HepG2 (cell line): ENCODE data around the gene COMMD7. TPM values are rescaled to one million over a fixed set of nuclear protein-coding genes. Genes with fewer than 3 reads are reported as not detected.
A peak's percentile ranks its signal among the peaks of the same experiment; 100 is the strongest.

Experiments used
- ATAC-seq: fragments of 200-7000 bp; cut with Tn5 transposase; 3 replicates; pipeline ENCODE4 v1.9.1; 2020; ENCODE audit warnings: mild to moderate bottlenecking, moderate library complexity
- BruUV-seq: library from RNA; stranded (reverse); fragments of 400-500 nt; replicated peaks from 2 replicates; lab custom pipeline; 2021; lab: Mats Ljungman, UMichigan
- CTCF ChIA-PET: fragments of 300-600 bp; formaldehyde crosslinking; extraction: SDS; loops from one replicate; lab custom pipeline; 2021; ENCODE audit warnings: low total read pairs, inconsistent platforms, low intra/inter-chr PET ratio; lab: Yijun Ruan, JAX
- POLR2A ChIA-PET: fragments of 350-600 bp; sonication (Branson Sonifier 250); formaldehyde crosslinking; loops from one replicate; lab custom pipeline; 2020; ENCODE audit warnings: antibody characterized with exemption, inconsistent platforms; lab: Yijun Ruan, JAX
- DNase-seq: peaks from one replicate; pipeline ENCODE4 v3.0.0-alpha.2; 2015; ENCODE audit warnings: low spot score
- FAIRE-seq: peaks from 3 replicates; lab custom pipeline; 2011; peaks lifted over from hg19 to GRCh38; lab: Jason Lieb, UNC
- H2AFZ ChIP-seq: one replicate; pipeline ENCODE4 v1.6.1; 2011; ENCODE audit warnings: low read length, inconsistent platforms
- H3K27ac ChIP-seq: fragments of 300-600 bp; 3 replicates; pipeline ENCODE4 v1.8.0; 2011; ENCODE audit warnings: mixed run types, mild to moderate bottlenecking, mixed read lengths, low read length, inconsistent platforms; ENCODE audit not compliant: insufficient read depth; ENCODE audit errors: extremely low read length
- H3K27me3 ChIP-seq, 2 experiments: fragments of 200-600 bp in 1 of 2; 2 replicates in 1 of 2; 3 replicates in 1 of 2; pipeline versions ENCODE4 v1.6.0 to v1.8.0; 2011; ENCODE audit warnings: low read length in 2 of 2, mild to moderate bottlenecking in 2 of 2, moderate library complexity in 2 of 2, inconsistent platforms in 1 of 2; ENCODE audit not compliant: insufficient read depth in 2 of 2, control insufficient read depth in 1 of 2
- H3K36me3 ChIP-seq, 2 experiments: fragments of 200-600 bp in 1 of 2; replicated peaks in 1 of 2; 2 replicates in 1 of 2; 3 replicates in 1 of 2; pipeline versions ENCODE4 v1.5.1 to v1.8.0; 2011; ENCODE audit warnings: low read length in 2 of 2, inconsistent platforms in 1 of 2; ENCODE audit not compliant: insufficient read depth in 2 of 2, control insufficient read depth in 1 of 2
- H3K4me1 ChIP-seq: 2 replicates; pipeline ENCODE4 v1.5.1; 2012; ENCODE audit warnings: low read length, inconsistent platforms; ENCODE audit not compliant: insufficient read depth
- H3K4me2 ChIP-seq: 2 replicates; pipeline ENCODE4 v1.6.0; 2011; ENCODE audit warnings: low read depth, low read length, inconsistent platforms
- H3K4me3 ChIP-seq, 3 experiments: fragments of 200-600 bp in 1 of 3; sonication (generic), shearing (Covaris generic) in 1 of 3; replicated peaks in 1 of 3; 2 replicates each; pipeline ENCODE4 v1.5.1; 2011 to 2016; ENCODE audit warnings: low read length in 3 of 3, inconsistent platforms in 2 of 3, low read depth in 2 of 3, mild to moderate bottlenecking in 2 of 3, control low read depth in 1 of 3, mixed read lengths in 1 of 3; ENCODE audit not compliant: insufficient read depth in 1 of 3
- H3K79me2 ChIP-seq: one replicate; pipeline ENCODE4 v1.6.1; 2011; ENCODE audit warnings: low read length, inconsistent platforms; ENCODE audit not compliant: insufficient read depth
- H3K9ac ChIP-seq: 2 replicates; pipeline ENCODE4 v1.6.0; 2011; ENCODE audit warnings: mild to moderate bottlenecking, low read depth, low read length, inconsistent platforms; ENCODE audit not compliant: insufficient read depth
- H3K9me3 ChIP-seq: 2 replicates; pipeline ENCODE4 v1.5.1; 2012; ENCODE audit warnings: mild to moderate bottlenecking, low read length
- H4K20me1 ChIP-seq: 2 replicates; pipeline ENCODE4 v1.6.0; 2011; ENCODE audit warnings: inconsistent platforms, mild to moderate bottlenecking, low read length, moderate library complexity; ENCODE audit not compliant: insufficient read depth
- CCDC6 ChIP-seq: sonication (generic); formaldehyde crosslinking; IDR thresholded peaks from 2 replicates; pipeline ENCODE4 v1.8.1; 2022; ENCODE audit warnings: mild to moderate bottlenecking, missing genetic modification reagents, moderate library complexity
- EP300 ChIP-seq, 3 experiments: sonication (generic) in 1 of 3; formaldehyde crosslinking in 1 of 3; IDR thresholded peaks; 2 replicates each; pipeline versions ENCODE4 v1.5.1 to v1.6.1; 2011 to 2020; ENCODE audit warnings: low read depth in 2 of 3, low read length in 2 of 3, borderline replicate concordance in 1 of 3, improper control_type of control experiment in 1 of 3, mild to moderate bottlenecking in 1 of 3, missing genetic modification reagents in 1 of 3, moderate library complexity in 1 of 3
- MAFF ChIP-seq: IDR thresholded peaks from 2 replicates; pipeline ENCODE4 v1.6.1; 2011; ENCODE audit warnings: low read depth, low read length, improper control_type of control experiment
- MAFG ChIP-seq: sonication (generic); formaldehyde crosslinking; IDR thresholded peaks from 2 replicates; pipeline ENCODE4 v1.5.1; 2020; ENCODE audit warnings: mild to moderate bottlenecking, missing genetic modification reagents
- MAFK ChIP-seq, 2 experiments: IDR thresholded peaks in 1 of 2; conservative IDR thresholded peaks in 1 of 2; 2 replicates each; pipeline ENCODE4 v1.6.1; 2011; ENCODE audit warnings: improper control_type of control experiment in 2 of 2, low read length in 2 of 2
- NFE2L2 ChIP-seq: fragments of 150-350 bp; IDR thresholded peaks from 2 replicates; pipeline ENCODE4 v1.6.1; 2014; ENCODE audit warnings: low read length
- NFIC ChIP-seq: IDR thresholded peaks from 2 replicates; pipeline ENCODE4 v1.6.1; 2012; ENCODE audit warnings: mild to moderate bottlenecking, low read length, inconsistent platforms
- PRMT3 ChIP-seq: sonication (generic); formaldehyde crosslinking; IDR thresholded peaks from 2 replicates; pipeline ENCODE4 v1.8.1; 2022; ENCODE audit warnings: low read depth, mild to moderate bottlenecking, moderate library complexity, missing genetic modification reagents, borderline replicate concordance
- SCMH1 ChIP-seq: sonication (generic); formaldehyde crosslinking; IDR thresholded peaks from 2 replicates; pipeline ENCODE4 v1.9.0; 2021; ENCODE audit warnings: missing genetic modification reagents, mild to moderate bottlenecking, borderline replicate concordance
- SMYD3 ChIP-seq: sonication (generic); formaldehyde crosslinking; IDR thresholded peaks from 2 replicates; pipeline ENCODE4 v1.8.1; 2023; ENCODE audit warnings: mild to moderate bottlenecking, missing genetic modification reagents
- SNAPC5 ChIP-seq: sonication (generic); formaldehyde crosslinking; IDR thresholded peaks from 2 replicates; pipeline ENCODE4 v1.8.1; 2023; ENCODE audit warnings: mild to moderate bottlenecking, missing genetic modification reagents, borderline replicate concordance
- SOX5 ChIP-seq: IDR thresholded peaks from 2 replicates; pipeline ENCODE4 v1.6.1; 2016; ENCODE audit warnings: borderline replicate concordance
- ZMYM3 ChIP-seq: sonication (generic); formaldehyde crosslinking; IDR thresholded peaks from 2 replicates; pipeline ENCODE4 v1.5.1; 2020; ENCODE audit warnings: mild to moderate bottlenecking, missing genetic modification reagents
- ZNF138 ChIP-seq: sonication (generic); formaldehyde crosslinking; IDR thresholded peaks from 2 replicates; pipeline ENCODE4 v1.5.0; 2020; ENCODE audit warnings: mild to moderate bottlenecking, low read depth, missing genetic modification reagents
- ZNF841 ChIP-seq: sonication (generic); formaldehyde crosslinking; IDR thresholded peaks from 2 replicates; pipeline ENCODE4 v1.8.1; 2023; ENCODE audit warnings: missing genetic modification reagents, borderline replicate concordance
- ZNF879 ChIP-seq: sonication (generic); formaldehyde crosslinking; IDR thresholded peaks from 2 replicates; pipeline ENCODE4 v1.8.1; 2023; ENCODE audit warnings: missing genetic modification reagents
- WGBS: methylation state at CpG from one replicate; pipeline ENCODE4 v1.1.6; 2017; ENCODE audit warnings: low lambda C conversion rate; 5-methylcytosine and 5-hydroxymethylcytosine counted together
- in situ Hi-C: cut with HindIII; loops from 2 replicates; pipeline ENCODE4 v1.10.0; 2017; ENCODE audit warnings: low pct_unique_long_range_greater_than_20kb; ENCODE audit not compliant: extremely low pct_ligation_motif_present
- intact Hi-C: fragments of 100-400 bp; cut with micrococcal nuclease; formaldehyde crosslinking; loops from one replicate; pipeline ENCODE4 v1.10.0; 2022; ENCODE audit not compliant: unreplicated experiment
- polyA plus RNA-seq, 8 experiments: library from polyadenylated mRNA; depleted of rRNA in 3 of 8; stranded (reverse) in 7 of 8; unstranded in 1 of 8; fragments of >200 nt; fragmentation: Illumina TruSeq in 4 of 8; extraction: Trizol in 4 of 8; gene quantifications; 2 replicates each; pipeline versions ENCODE4 v1.2.1 to v1.2.3, GENCODE V29; 2011 to 2016; ENCODE audit warnings: low read depth in 4 of 8, missing spikeins in 1 of 8, mixed read lengths in 1 of 8; ENCODE audit not compliant: insufficient read depth in 1 of 8
- total RNA-seq, 5 experiments: library from RNA; depleted of rRNA; stranded (reverse); fragments of >200 nt; fragmentation: Illumina TruSeq; extraction: Trizol; gene quantifications; 2 replicates each; pipeline ENCODE4 v1.2.3, GENCODE V29; 2016; ENCODE audit warnings: low read depth in 1 of 5
- TF ChIP-seq, protein P1 (sequence below): sonication (generic); formaldehyde crosslinking; IDR thresholded peaks from 2 replicates; pipeline ENCODE4 v1.4.0; 2020; ENCODE audit warnings: mild to moderate bottlenecking, missing genetic modification reagents, borderline replicate concordance
- TF ChIP-seq, protein P2 (sequence below): sonication (generic); formaldehyde crosslinking; IDR thresholded peaks from 2 replicates; pipeline ENCODE4 v1.4.0; 2020; ENCODE audit warnings: mild to moderate bottlenecking, missing genetic modification reagents

Gene COMMD7
- total and polyA plus RNA-seq, 2 of the 13 experiments (the other 11 are each of a cell fraction or from before 2014, with no cell fraction given) = 42.1 to 53.3 TPM

DNA sequence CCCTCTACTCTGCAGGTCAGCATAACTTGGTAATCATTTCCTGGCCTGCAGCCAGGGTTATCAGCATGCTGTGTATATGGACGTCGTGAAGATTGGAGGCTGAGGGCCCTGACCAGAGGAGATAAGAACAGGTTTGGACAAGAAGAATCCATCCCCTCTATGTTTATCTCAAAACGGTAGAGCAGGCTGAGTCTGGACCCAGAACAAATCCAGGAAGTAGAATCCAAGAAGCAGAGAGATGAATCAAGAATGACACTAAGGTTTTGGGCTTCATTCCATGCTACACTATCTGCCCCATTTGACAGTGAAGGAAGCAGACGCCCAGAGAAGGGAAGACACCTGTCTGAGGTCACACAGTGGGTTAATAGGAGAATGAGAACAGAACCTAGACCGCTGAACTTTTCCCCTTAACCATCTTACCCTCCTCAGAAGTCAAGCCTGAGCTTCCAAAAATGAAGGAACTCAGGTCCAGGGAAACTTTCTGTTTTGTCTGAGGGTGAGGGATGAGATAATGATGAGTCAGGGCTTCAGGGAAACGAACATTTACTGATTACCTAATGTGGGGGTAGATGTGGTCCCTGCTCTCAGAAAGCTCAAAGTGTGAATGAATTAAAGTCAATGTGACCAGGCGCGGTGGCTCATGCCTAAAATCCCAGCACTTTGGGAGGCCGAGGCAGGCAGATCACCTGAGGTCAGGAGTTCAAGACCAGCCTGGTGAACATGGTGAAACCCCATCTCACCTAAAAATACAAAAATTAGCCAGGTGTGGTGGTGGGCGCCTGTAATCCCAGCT, 9.4 kb upstream of the COMMD7 start:
- in situ Hi-C loops = loop anchor here (25.0 kb wide), 1 partner anchor 240 kb away; no protein-coding TSS in a partner anchor
- POLR2A ChIA-PET = no interaction called here
- 11% methylated on average over 10 of the region's 10 CpGs for WGBS
- no peak overlapping the region for H3K27ac ChIP-seq
- no peak overlapping the region for H3K4me2 ChIP-seq
- H3K4me3 ChIP-seq = no peak overlapping the region
- H3K9me3 ChIP-seq = no peaks in the 10 kb centered on the region
- CTCF ChIA-PET = no interaction called here
- 0 out of 5 replicates have a peak, but pooled peaks cover 0 to 4% of the 10 kb centered on the region in 2 experiments for H3K27me3 ChIP-seq
- H4K20me1 ChIP-seq = no peaks in the 10 kb centered on the region
- FAIRE-seq (no peak), DNase-seq (no peak), ATAC-seq (peak; percentile 32)
- no peak overlapping the region for H2AFZ ChIP-seq
- BruUV-seq = no TSS peak
- H3K79me2 ChIP-seq = no peaks in the 10 kb centered on the region
- intact Hi-C loops = no loop called here
- no peak overlapping the region for H3K9ac ChIP-seq
- H3K36me3 ChIP-seq = no peaks in the 10 kb centered on the region
- peaks cover 10% of the 10 kb centered on the region for H3K4me1 ChIP-seq
- TF ChIP-seq MAFG = peak; percentile 63
- TF ChIP-seq CCDC6 (CRISPR knock-in tag) = 0 out of 2 replicates have a peak, but pooled peaks have one; percentile 32
- TF ChIP-seq EP300 (IDR thresholded peaks at IDR 0.05; ENCODE audit: low read depth in 2 of 2, low read length in 2 of 2) = 0 out of 4 replicates have a peak, but pooled peaks of 1 of the 2 experiments have one; percentile 4
- TF ChIP-seq EP300 (CRISPR knock-in tag; IDR thresholded peaks at IDR 0.05; ENCODE audit: borderline replicate concordance) = no peak
- no peak for TF ChIP-seq ZNF138 (CRISPR knock-in tag)
- TF ChIP-seq ZMYM3 (CRISPR knock-in tag) = 0 out of 2 replicates have a peak, but pooled peaks have one; percentile 38
- no peak for TF ChIP-seq SCMH1
- TF ChIP-seq SMYD3 (CRISPR knock-in tag) = no peak
- TF ChIP-seq NFIC = no peak
- TF ChIP-seq, protein P1, sequence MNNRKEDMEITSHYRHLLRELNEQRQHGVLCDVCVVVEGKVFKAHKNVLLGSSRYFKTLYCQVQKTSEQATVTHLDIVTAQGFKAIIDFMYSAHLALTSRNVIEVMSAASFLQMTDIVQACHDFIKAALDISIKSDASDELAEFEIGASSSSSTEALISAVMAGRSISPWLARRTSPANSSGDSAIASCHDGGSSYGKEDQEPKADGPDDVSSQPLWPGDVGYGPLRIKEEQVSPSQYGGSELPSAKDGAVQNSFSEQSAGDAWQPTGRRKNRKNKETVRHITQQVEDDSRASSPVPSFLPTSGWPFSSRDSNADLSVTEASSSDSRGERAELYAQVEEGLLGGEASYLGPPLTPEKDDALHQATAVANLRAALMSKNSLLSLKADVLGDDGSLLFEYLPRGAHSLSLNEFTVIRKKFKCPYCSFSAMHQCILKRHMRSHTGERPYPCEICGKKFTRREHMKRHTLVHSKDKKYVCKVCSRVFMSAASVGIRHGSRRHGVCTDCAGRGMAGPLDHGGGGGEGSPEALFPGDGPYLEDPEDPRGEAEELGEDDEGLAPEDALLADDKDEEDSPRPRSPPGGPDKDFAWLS = no peak
- TF ChIP-seq ZNF879 (CRISPR knock-in tag) = no peak
- TF ChIP-seq NFE2L2 = peak; percentile 34; the same call in 1 of the 2 replicates
- peak; percentile 96 for TF ChIP-seq MAFF
- TF ChIP-seq SNAPC5 (CRISPR knock-in tag) = no peak
- TF ChIP-seq, protein P2, sequence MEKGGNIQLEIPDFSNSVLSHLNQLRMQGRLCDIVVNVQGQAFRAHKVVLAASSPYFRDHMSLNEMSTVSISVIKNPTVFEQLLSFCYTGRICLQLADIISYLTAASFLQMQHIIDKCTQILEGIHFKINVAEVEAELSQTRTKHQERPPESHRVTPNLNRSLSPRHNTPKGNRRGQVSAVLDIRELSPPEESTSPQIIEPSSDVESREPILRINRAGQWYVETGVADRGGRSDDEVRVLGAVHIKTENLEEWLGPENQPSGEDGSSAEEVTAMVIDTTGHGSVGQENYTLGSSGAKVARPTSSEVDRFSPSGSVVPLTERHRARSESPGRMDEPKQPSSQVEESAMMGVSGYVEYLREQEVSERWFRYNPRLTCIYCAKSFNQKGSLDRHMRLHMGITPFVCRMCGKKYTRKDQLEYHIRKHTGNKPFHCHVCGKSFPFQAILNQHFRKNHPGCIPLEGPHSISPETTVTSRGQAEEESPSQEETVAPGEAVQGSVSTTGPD = no peak
- TF ChIP-seq SOX5 (CRISPR knock-in tag) = no peak
- TF ChIP-seq PRMT3 = 0 out of 2 replicates have a peak, but pooled peaks have one; percentile 28
- peak; percentile 97 for TF ChIP-seq MAFK (conservative IDR thresholded peaks at IDR 0.05 in 1 of 2, IDR thresholded peaks at IDR 0.05 in 1 of 2; ENCODE audit: low read length in 2 of 2)
- TF ChIP-seq ZNF841 (CRISPR knock-in tag) = no peak
